HL-60 (cell line): Measurements from ENCODE around the gene SORCS1.

Experiments
- CTCF ChIP-seq: IDR thresholded peaks from one replicate; pipeline ENCODE4 v1.5.1; 2011; ENCODE audit warnings: low read length, control low read depth, inconsistent platforms; ENCODE audit not compliant: insufficient read depth
- TF ChIP-seq, protein P1 (sequence below): IDR thresholded peaks from 2 replicates; pipeline ENCODE4 v1.6.1; 2012; ENCODE audit warnings: low read depth; ENCODE audit not compliant: insufficient replicate concordance

DNA sequence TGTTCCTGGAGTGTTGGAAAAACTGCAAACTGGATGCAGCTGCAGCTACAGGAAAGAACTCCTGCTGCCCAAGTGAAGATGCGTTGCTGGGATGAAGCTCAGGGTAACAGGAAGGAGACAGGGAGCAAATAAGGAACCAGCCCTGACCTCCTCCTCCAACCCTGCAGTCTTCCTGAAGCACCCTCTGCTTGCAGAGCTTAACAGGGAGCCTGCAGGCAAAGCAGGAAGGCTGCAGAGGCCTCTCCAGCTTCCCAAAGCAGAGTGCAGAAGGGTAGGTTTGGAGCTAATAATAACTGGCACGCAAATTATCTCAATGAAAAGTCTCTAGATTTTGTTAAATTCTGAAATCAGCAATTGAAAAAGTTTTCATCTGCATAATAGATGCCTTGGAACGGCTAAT is 92.5 kb downstream of the SORCS1 start:
- TF ChIP-seq CTCF: no peak
- TF ChIP-seq, protein P1, sequence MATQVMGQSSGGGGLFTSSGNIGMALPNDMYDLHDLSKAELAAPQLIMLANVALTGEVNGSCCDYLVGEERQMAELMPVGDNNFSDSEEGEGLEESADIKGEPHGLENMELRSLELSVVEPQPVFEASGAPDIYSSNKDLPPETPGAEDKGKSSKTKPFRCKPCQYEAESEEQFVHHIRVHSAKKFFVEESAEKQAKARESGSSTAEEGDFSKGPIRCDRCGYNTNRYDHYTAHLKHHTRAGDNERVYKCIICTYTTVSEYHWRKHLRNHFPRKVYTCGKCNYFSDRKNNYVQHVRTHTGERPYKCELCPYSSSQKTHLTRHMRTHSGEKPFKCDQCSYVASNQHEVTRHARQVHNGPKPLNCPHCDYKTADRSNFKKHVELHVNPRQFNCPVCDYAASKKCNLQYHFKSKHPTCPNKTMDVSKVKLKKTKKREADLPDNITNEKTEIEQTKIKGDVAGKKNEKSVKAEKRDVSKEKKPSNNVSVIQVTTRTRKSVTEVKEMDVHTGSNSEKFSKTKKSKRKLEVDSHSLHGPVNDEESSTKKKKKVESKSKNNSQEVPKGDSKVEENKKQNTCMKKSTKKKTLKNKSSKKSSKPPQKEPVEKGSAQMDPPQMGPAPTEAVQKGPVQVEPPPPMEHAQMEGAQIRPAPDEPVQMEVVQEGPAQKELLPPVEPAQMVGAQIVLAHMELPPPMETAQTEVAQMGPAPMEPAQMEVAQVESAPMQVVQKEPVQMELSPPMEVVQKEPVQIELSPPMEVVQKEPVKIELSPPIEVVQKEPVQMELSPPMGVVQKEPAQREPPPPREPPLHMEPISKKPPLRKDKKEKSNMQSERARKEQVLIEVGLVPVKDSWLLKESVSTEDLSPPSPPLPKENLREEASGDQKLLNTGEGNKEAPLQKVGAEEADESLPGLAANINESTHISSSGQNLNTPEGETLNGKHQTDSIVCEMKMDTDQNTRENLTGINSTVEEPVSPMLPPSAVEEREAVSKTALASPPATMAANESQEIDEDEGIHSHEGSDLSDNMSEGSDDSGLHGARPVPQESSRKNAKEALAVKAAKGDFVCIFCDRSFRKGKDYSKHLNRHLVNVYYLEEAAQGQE: no peak
